HepG2 (cell line): Measurements from ENCODE around the gene STAT6. TPM values are rescaled to one million over a fixed set of nuclear protein-coding genes. Genes with fewer than 3 reads are reported as not detected.

Experiments
- AGO2 ChIP-seq: fragments of 200-400 bp; formaldehyde crosslinking; optimal IDR thresholded peaks from 2 replicates; pipeline ENCODE3; 2017; ENCODE audit warnings: mild to moderate bottlenecking, low read depth, low read length, moderate library complexity
- CBFB ChIP-seq: sonication (generic); formaldehyde crosslinking; IDR thresholded peaks from 2 replicates; pipeline ENCODE4 v1.4.0; 2020; ENCODE audit warnings: missing genetic modification reagents
- HMG20A ChIP-seq: IDR thresholded peaks from 2 replicates; pipeline ENCODE4 v1.6.1; 2016; ENCODE audit warnings: borderline replicate concordance
- MAFF ChIP-seq: IDR thresholded peaks from 2 replicates; pipeline ENCODE4 v1.6.1; 2011; ENCODE audit warnings: low read depth, low read length, improper control_type of control experiment
- POGK ChIP-seq: sonication (generic); formaldehyde crosslinking; conservative IDR thresholded peaks from 2 replicates; pipeline ENCODE4 v1.8.0; 2022; ENCODE audit warnings: mild to moderate bottlenecking, moderate library complexity, missing genetic modification reagents
- RORA ChIP-seq: sonication (generic); formaldehyde crosslinking; IDR thresholded peaks from 2 replicates; pipeline ENCODE4 v1.5.0; 2020; ENCODE audit warnings: mild to moderate bottlenecking, missing genetic modification reagents, moderate library complexity
- SIN3A ChIP-seq: IDR thresholded peaks from 2 replicates; pipeline ENCODE4 v1.6.1; 2011; ENCODE audit warnings: low read depth, mild to moderate bottlenecking, control low read depth, low read length, borderline replicate concordance
- TCF7L2 ChIP-seq: IDR thresholded peaks from 2 replicates; pipeline ENCODE4 v1.6.1; 2011; ENCODE audit warnings: mild to moderate bottlenecking, low read depth, low read length, moderate library complexity
- THAP11 ChIP-seq: IDR thresholded peaks from 2 replicates; pipeline ENCODE4 v1.6.1; 2016; ENCODE audit warnings: missing biosample characterization, missing genetic modification reagents
- THYN1 ChIP-seq: sonication (generic); formaldehyde crosslinking; IDR thresholded peaks from 2 replicates; pipeline ENCODE4 v1.8.1; 2023; ENCODE audit warnings: low read depth, mild to moderate bottlenecking, moderate library complexity, missing genetic modification reagents, borderline replicate concordance
- ZFAT ChIP-seq: sonication (generic); formaldehyde crosslinking; conservative IDR thresholded peaks from 2 replicates; pipeline ENCODE4 v1.8.1; 2023; ENCODE audit warnings: missing genetic modification reagents, inconsistent platforms
- ZNF207 ChIP-seq: fragments of 450-650 bp; IDR thresholded peaks from 2 replicates; pipeline ENCODE4 v1.6.1; 2016; ENCODE audit warnings: antibody characterized with exemption, borderline replicate concordance
- ZNF296 ChIP-seq: sonication (generic); formaldehyde crosslinking; conservative IDR thresholded peaks from 2 replicates; pipeline ENCODE4 v1.5.0; 2020; ENCODE audit warnings: mild to moderate bottlenecking, missing genetic modification reagents
- ZNF343 ChIP-seq: sonication (generic); formaldehyde crosslinking; IDR thresholded peaks from 2 replicates; pipeline ENCODE4 v1.4.0; 2020; ENCODE audit warnings: mild to moderate bottlenecking, missing genetic modification reagents
- ZNF432 ChIP-seq: sonication (generic); formaldehyde crosslinking; IDR thresholded peaks from 2 replicates; pipeline ENCODE4 v1.5.0; 2020; ENCODE audit warnings: missing genetic modification reagents, mild to moderate bottlenecking, borderline replicate concordance
- ZNF572 ChIP-seq: sonication (generic); formaldehyde crosslinking; IDR thresholded peaks from 2 replicates; pipeline ENCODE4 v1.5.1; 2020; ENCODE audit warnings: mild to moderate bottlenecking, missing genetic modification reagents
- ZNF609 ChIP-seq: sonication (generic); formaldehyde crosslinking; IDR thresholded peaks from 2 replicates; pipeline ENCODE4 v1.4.0; 2020; ENCODE audit warnings: mild to moderate bottlenecking, missing genetic modification reagents, borderline replicate concordance
- ZNF678 ChIP-seq: sonication (generic); formaldehyde crosslinking; IDR thresholded peaks from 2 replicates; pipeline ENCODE4 v1.4.0; 2020; ENCODE audit warnings: mild to moderate bottlenecking, missing genetic modification reagents
- ZNF839 ChIP-seq: sonication (generic); formaldehyde crosslinking; IDR thresholded peaks from 2 replicates; pipeline ENCODE4 v1.4.0; 2020; ENCODE audit warnings: missing genetic modification reagents, mild to moderate bottlenecking, borderline replicate concordance
- polyA plus RNA-seq, 8 experiments: library from polyadenylated mRNA; depleted of rRNA in 3 of 8; stranded (reverse) in 7 of 8; unstranded in 1 of 8; fragments of >200 nt; fragmentation: Illumina TruSeq in 4 of 8; extraction: Trizol in 4 of 8; gene quantifications; 2 replicates each; pipeline versions ENCODE4 v1.2.1 to v1.2.3, GENCODE V29; 2011 to 2016; ENCODE audit warnings: low read depth in 4 of 8, missing spikeins in 1 of 8, mixed read lengths in 1 of 8; ENCODE audit not compliant: insufficient read depth in 1 of 8
- total RNA-seq, 5 experiments: library from RNA; depleted of rRNA; stranded (reverse); fragments of >200 nt; fragmentation: Illumina TruSeq; extraction: Trizol; gene quantifications; 2 replicates each; pipeline ENCODE4 v1.2.3, GENCODE V29; 2016; ENCODE audit warnings: low read depth in 1 of 5
- TF ChIP-seq, protein P1 (sequence below): IDR thresholded peaks from 2 replicates; pipeline ENCODE4 v1.6.1; 2012; ENCODE audit warnings: low read depth, low read length, improper control_type of control experiment

Gene STAT6
- total and polyA plus RNA-seq, 2 of the 13 experiments (the other 11 are each of a cell fraction or from before 2014, with no cell fraction given): 28.0 to 62.2 TPM

DNA sequence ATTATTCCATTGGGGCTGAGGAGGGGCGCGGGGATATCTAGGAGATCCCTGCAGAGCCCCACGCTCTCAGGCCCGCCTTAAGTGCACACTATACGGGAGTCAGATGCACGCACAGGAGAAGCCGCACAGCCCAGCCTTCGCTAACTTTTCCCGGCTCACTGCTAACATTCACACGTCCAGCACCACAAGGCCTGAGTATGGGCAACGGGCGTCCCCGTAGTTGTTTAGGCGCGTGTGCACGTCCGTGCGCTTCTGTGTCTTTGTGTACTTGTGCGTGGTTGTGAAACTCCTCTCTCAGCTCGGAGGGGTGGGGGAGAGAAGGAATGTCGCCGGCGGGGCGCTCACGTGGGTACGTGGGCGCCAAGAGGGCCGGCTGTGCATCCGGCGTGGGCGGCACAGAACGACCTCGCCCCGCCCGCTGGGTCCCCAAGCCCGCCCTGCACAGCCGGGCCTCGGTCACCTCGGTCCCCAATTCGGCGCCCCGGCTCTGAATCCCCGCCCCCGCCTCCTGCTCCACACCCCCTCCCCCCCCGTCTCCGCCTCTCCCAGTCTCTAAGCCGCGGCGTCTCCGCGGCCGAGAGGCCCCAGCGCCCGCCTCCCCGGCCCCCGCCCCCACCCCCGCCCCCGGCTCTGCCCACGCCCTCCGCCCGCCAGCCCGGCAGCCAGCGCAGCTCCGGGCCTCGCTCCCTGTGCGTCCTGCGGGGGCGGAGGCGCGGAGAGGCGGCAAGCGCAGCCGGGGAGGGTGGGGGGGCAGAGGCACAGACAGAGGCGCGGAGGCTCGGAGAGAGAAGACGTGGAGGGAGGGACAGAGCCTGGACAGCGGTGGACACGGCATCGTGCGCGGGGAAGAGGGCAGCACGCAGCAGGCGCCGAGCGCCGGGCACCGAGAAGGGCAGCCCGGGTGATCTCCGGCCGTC lies 22.6 kb downstream of the STAT6 start, which contains the start of gene NAB2 (continued):
- no peak for TF ChIP-seq ZNF572 (CRISPR knock-in tag)
- no peak for TF ChIP-seq CBFB (CRISPR knock-in tag)
- TF ChIP-seq THAP11 (CRISPR knock-in tag): peak; percentile 64
- no peak for TF ChIP-seq ZNF343 (CRISPR knock-in tag)
- TF ChIP-seq TCF7L2: no peak
- 0 out of 2 replicates have a peak, but pooled peaks have one; percentile 66 for TF ChIP-seq ZFAT
- no peak for TF ChIP-seq ZNF678 (CRISPR knock-in tag)
- TF ChIP-seq POGK: no peak
- TF ChIP-seq SIN3A: no peak
- TF ChIP-seq ZNF296 (CRISPR knock-in tag): no peak
- TF ChIP-seq ZNF839 (CRISPR knock-in tag): no peak; the same call in 1 of the 2 replicates
- TF ChIP-seq, protein P1, sequence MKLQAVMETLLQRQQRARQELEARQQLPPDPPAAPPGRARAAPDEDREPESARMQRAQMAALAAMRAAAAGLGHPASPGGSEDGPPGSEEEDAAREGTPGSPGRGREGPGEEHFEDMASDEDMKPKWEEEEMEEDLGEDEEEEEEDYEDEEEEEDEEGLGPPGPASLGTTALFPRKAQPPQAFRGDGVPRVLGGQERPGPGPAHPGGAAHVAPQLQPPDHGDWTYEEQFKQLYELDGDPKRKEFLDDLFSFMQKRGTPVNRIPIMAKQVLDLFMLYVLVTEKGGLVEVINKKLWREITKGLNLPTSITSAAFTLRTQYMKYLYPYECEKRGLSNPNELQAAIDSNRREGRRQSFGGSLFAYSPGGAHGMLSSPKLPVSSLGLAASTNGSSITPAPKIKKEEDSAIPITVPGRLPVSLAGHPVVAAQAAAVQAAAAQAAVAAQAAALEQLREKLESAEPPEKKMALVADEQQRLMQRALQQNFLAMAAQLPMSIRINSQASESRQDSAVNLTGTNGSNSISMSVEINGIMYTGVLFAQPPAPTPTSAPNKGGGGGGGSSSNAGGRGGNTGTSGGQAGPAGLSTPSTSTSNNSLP: no peak
- TF ChIP-seq ZNF207: no peak
- no peak for TF ChIP-seq MAFF
- TF ChIP-seq ZNF609 (CRISPR knock-in tag): peak; percentile 35
- no peak for TF ChIP-seq AGO2
- no peak for TF ChIP-seq ZNF432 (CRISPR knock-in tag)
- TF ChIP-seq HMG20A (CRISPR knock-in tag): peak; percentile 38; the same call in 1 of the 2 replicates
- TF ChIP-seq RORA (CRISPR knock-in tag): no peak
- TF ChIP-seq THYN1: no peak
